Measurements from ENCODE around the gene PSMC1.
"Not testable (repeated sequence)": the region's sequence is repeated elsewhere in the genome, so short reads cannot be mapped to it uniquely, and the experiment has no call there.

Gene PSMC1

DNA sequence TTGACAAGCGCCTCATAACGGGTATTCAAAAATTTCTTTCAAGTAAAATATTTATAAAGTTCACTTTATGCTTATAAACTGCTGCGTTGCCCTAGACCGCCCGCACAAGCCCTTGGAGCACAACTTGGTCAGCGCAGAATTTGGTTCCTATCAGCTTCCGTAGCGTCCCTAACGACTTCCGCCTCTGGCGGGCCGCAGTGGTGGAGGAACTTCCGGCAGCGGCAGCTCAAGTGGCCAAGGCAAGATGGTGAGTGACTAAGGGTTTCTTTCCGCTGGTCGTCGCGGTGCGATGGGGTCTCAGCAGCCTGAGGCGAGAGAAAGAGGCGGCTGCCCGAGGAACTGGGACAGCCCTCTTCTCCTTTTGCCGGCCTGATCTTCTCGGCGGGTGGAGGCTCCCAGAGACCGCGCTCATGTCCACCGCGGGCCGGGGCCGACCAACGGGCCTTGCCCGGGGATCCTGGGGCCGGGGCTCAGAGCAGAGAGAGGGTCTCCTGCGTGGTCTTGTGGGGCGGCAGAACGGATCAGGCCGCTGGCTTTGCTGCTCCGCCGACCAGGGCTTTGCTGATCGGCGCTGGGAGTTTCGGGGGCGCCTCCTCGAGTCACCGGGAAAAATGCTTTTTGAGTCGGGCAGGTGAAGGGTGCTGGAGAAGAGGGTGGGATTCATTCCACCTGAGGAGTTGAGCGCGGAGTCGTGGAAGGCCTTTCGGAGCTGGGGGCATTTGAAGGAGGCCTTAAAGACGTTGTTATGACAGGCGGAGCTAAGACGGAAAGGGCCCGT is at the start of gene PSMC1:
PSMC1 (plus strand) TSS at position 200 of the 778 bp plus-strand sequence; CDS start at position 245, 45 bp downstream.
- peak; percentile 68 for DNase-seq

DNA sequence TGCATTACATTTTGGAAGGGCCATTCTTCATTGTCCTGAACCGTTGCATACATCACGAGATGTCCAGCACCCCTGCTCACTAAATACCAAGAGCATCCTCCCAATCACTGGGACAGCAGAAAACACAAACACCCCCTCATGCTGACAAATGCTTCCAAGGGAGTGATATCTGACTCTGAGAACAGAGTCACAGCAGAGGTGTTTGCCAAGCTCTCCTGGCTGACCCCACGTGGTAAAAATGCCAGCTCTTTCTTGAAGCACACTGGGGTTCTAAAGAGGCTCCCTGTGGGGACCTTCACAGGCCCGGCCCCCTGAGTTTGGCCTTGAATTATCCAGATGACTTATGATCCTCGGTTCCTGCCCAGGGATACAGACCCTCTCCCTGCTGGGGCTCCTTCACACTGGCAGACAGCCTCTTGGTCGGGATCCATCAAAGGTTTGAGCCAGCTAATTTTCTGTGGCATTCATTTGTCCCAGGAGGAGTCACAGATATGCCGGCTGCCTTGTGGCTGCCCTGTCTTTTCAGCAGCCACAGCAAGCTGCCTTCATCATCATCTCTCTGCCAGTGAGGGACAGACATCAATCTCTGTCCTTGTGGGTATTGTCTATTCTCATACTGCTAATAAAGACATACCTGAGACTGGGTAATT is 43.1 kb upstream of the PSMC1 start:
- DNase-seq, result no peak

DNA sequence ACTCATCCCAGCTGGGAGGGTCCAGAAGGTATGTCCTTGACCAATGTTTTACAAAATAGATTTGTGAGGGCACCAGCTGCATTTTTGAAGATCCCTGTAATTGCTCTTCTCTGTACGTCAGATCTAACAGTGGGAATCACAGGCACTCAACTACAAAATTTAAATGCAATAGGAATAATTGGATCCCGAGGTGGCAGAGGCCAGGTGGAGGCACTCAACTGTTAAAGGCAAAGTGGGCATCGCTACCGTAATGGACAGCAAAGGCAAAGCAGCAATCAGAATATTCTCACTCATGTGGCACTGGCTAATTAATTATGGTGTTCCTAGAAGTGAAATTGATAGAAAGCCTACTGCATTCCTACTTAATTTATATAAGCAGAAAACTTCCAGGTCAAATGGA is 27.9 kb upstream of the PSMC1 start:
- DNase-seq, result no peak

DNA sequence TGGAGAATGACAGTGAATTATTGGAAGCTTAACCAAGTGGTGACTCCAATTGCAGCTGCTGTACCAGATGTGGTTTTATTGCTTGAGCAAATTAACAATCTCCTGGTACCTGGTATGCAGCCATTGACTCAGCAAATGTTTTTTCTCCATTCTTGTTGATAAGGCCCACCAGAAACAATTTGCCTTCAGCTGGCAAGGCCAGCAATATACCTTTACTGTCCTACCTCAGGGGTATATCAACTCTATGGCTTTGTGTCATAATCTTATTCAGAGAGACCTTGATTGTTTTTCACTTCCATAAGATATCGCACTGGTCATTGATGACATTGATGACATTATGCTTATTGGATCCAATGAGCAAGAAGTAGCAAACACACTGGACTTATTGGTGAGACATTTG is 26.4 kb upstream of the PSMC1 start:
- not testable (repeated sequence) for DNase-seq

DNA sequence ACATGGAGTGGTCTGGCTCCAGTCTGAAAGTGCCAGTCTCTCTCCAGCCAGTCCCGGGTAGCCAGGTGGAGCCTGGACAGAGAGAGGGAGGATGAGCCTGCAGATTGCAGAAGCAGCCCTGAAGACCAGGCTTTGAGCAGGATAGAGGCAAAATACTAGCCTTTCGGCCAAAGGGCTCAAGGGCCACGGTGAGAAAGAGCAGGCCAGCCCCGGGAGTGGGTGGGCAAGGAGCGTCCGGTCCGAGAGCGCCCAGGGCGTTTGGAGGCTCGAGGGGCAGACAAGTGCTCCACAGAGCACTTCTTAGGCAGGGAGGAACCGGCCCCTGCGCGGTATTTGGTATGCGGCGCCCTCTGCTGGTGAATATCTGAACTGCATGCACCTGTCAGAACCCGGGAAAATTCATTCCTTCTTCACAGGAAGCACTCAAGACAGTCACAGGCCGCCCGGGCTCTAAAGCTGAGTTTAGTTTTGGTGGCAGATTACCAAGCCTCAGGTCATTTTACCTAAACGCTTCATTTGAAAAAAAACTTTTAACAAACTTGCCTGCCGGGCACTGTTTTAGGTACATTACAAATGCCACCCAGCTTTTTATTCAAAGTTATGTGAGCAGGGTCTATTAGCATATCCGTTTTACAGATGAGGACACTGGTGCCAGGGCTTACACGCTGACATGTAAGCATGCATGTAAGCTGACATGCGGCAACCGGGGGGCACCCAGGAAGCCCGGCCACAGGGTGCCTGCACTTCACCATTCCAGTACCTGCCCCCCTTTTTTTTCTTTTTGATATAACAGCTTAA is 21.0 kb upstream of the PSMC1 start:
- DNase-seq, result peak; percentile 44

DNA sequence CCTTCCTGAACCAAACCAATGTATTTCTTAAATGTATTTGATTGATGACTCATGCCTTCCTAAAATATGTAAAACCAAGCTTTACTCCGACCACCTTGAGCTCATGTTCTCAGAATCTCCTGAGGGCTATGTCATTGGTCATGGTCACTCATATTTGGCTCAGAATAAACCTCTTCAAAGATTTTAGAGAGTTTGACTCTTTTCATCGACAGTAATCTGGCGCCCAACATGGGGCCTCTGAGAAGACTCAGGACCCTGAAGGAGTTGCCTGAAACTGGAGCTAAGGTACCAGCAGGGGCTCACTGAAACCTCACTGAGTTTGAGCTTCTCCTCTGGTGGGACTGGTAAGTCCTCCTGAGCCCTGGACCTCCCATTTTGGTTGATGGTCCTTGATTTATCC is 17.2 kb upstream of the PSMC1 start:
- DNase-seq, result no peak

DNA sequence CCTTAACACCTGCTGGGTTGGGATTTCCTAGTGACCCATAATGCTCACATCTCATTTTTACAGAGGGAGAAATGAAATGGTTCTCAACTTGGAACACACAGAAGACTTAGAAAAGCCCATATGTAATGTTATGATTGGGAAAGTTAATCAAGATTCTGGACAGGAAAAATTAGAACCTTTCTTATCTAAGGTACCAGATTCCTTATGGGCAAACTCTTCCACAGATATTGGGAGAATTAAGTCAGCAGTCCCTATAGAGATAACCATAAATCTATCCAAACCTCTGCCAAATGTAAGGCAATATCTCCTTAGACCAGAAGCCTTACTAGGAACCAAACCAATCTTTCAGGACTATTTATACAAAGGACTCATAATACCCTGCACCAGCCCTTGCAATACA is 13.9 kb upstream of the PSMC1 start:
- no peak for DNase-seq

DNA sequence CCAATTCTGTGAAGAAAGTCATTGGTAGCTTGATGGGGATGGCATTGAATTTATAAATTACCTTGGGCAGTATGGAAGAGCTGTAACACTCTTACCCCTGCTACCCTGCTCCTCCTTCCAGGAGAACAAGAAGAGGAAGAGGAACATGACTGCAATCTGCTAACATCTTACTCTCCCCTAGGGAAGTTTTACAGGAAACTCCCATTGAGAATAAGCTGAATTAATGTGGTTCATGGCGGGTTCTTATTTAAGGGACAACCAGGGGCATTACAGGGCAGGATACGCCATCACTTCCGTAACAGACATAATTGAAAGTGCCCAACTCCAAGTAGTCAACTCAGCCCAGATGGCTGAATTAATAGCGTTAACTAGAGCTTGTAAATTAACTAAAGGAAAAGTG is 9.4 kb upstream of the PSMC1 start:
- DNase-seq, result no peak

DNA sequence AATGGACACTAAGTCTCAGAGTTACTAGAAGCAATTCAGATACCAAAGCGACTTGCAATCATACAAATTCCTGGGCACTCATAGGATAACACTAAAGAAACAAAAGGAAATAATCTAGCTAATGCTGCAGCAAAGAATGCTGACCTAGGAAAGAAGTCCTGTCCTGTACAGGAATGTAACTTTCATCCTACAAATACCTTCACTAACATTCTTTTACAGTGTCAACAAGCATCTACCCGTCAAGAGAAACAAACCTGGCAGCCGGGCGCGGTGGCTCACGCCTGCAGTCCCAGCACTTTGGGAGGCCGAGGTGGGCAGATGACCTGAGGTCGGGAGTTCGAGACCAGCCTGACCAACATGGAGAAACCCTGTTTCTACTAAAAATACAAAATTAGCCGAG is 8.9 kb upstream of the PSMC1 start:
- DNase-seq, result not testable (repeated sequence)

DNA sequence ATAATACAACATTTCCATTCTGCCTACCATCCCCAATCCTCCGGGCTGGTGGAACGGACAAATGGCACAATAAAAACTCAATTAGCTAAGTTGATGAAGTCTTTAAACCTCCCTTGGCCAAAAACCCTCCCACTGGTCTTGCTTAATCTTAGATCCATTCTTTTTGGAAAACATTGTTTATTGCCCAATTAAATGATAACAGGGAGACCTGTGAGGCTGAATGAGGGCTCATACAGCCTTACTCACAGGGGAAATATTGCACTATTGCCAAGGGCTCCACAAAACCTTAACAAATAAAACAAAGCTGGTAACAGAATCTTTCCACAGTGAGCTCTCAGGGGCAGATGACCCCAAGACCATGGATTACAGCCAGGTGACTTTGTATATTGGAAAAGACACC is 7.8 kb upstream of the PSMC1 start:
- no peak for DNase-seq

DNA sequence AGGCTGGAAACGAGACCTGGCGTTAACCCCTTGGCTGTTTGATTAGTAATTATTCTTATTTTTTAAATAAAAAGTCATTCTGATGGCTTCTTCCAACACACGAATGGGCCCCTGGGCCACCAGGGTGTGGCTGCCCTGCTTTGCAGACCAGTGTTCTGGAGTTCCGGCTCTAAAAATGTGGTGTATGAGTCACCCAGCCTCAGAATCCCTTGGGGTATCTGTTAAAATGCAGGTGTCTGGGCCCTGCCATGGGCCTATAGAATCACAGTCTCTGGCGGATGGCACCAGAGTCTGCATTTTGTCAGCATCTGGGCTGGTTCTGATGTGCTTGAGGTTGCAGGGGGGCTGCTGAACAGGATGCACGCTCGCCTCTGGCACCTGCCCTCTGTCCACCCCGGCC is 2.5 kb upstream of the PSMC1 start:
- no peak for DNase-seq

DNA sequence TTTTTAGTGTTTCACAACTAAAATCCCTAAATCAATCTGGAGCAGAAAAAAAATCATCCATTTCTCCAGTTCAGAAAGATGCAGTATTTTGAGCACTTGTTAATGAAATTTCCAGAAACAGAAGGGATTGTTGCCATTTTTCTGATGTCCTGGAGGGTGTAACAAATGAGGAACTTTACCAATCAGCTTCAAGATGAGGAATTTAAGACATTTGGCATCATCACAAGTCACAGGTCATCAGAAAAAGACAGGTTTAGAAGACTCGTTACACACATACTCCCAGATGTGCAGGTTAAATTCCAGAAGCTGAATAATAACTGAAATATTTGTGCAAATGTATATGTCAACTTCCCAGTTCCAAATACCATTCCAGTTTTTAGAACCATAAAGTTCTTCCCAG is 482 bp upstream of the PSMC1 start:
- no peak for DNase-seq

DNA sequence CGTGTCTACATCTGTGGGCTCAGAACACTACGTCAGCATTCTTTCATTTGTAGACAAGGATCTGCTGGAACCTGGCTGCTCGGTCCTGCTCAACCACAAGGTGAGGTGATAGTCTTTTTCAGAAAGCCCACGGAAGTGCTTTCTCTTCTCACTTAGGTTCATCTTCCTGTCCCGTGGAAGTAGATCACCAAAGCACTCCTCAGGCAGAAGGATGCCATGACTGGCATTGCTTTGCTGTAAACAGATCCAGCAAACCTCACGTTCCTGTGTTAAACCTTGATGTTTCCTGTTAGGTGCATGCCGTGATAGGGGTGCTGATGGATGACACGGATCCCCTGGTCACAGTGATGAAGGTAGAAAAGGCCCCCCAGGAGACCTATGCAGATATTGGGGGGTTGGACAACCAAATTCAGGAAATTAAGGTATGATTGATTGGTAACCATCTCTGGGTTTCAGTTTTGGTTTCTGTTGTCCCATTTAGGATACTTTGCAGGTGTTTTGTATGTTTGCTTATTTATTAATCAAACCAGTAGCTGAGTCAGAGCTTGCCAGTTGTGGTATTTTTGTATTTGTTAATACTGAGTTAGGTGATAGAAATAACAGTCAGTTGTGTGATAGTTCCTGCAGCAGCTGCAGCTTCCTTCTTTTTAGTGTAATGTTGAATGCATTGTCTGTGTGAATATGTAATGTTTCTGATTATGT is 7.5 kb downstream of the PSMC1 start:
- DNase-seq, result no peak

DNA sequence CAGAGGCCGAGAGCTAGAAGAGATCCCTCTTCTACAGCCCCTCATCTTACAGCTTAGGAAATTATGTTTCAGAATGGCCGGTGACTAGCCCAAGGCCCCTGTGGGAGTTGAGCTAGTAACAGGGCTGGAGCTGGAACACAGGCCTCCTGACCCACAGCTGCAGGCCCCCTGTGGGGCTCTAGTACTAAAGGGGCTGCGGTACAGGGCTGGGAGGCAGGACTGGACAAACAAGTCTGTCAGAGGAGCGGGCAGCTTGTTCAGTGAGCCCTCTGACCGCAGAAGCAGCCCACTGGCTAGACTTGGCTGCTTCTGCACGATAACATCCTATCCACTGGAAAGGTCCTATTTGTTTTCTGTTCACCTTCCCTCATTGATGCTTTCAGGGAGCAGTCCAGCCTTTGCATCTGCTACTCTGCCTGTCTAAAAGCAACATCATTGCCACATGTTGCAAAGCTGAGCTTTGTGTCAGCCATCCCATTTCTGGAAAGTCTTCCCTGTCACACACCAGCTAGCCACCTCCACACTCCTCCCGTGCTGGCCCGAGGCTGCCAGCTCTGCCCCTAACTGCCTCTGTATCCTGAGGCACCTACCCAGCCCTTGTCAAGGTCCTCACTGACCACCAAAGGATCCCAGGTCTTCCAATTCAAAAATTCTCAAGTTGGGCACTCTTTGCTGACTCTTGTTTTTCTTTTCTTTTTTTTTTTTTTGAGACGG is 10.2 kb downstream of the PSMC1 start:
- no peak for DNase-seq

DNA sequence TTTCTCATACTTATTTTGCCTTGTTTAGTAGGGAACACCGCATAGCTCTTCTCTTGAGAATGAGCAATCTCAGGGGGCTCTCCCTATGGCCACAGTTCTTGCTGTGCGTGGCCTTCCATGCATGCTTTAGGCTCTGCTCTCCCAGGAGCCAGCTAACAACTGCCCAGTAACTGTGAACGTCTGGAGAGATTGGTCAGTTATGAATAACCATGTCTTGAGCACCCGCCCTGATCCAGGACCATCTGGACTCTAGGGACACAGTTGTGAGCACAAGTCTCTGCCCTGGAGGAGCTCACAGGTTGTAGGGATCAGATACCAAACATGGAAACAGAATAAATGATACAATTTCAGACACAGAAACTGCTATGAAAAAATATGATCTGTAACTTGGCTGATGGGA is 12.1 kb downstream of the PSMC1 start:
- DNase-seq, result no peak

DNA sequence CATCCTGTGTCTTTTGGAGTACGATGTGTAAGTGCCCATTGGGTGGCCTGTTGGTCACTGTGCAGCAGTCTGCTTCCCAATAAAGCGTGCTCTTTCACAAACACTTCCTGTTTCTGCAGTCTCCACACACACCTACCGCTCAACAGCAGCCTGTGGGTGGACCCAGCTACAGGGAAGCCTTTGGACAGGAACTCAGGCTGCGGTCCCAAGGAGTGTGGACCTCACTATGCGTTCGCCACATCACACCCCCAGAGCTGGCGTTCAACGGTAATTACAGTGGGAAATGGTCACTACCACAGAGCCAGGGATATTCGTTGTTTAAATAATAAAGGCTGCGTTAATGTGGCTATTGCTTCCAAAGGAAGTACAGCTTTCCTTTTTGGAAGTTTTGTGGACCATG is 16.2 kb downstream of the PSMC1 start:
- no peak for DNase-seq

DNA sequence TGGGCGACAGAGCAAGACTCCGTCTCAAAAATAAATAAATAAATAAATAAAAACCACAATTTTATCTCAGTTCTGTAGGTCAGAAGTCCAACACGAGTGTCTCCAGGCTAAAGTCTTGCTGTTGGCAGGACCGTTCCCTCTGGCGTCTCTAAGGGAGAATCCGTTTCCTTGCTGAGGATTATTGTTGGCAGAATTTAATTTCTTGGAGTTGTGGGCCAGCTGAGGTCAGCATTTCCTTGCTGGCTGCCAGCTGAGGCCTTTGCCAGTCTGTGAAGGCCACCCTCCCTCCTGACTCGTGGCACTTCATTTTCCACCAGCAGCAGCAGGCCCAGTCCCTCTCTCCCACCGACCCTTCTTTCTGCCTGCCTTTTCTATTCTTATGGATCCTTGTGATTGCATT is 17.2 kb downstream of the PSMC1 start:
- no peak for DNase-seq

DNA sequence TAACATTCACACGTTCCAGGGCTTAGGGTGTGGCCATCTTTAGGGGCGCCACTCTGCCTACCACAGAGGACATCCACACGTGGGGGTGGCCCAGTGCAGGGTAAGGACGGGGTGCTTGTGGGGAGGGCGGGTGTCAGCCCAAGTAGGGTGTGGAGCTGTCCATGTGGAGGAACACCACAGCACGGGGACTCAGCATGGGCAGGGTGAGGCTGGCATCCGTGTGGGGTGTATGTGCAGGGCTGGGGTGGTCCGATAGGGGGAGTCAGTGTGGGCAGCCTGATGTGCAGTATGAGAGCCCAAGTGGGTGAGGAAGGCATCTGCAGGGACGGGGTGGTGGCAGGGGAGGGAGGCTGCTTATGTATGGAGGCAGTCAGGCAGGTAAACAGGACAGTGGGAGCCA is 17.7 kb downstream of the PSMC1 start:
- DNase-seq, result no peak

DNA sequence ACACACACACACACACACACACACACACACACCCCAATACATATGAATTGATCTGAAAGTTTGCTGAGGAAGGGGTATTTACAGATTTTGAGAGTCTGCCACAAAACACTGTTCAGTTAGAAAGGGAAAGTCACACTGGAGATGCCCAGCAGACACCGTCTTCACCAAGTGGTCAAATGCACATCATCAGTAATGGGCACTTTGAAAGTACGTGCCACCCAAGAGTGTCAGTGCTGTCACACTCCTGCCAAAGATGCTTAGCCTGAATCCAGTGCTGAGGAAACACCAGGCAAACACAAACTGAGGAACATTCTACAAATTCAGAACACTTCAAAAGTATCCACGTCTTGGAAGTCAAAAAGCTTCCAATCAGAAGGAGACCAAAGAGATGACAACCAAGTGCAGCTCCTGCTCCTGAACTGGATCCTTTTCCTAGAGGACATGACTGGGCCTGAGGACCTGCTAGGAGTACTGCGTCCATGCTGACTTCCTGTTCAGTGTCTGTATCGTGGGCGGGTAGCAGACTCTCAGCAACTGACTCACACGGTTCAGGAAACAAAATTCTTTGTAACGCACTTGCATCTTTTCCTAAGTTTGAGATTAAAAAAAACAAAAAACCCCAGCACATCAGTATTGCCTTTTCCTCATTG is 18.6 kb downstream of the PSMC1 start:
- no peak for DNase-seq

DNA sequence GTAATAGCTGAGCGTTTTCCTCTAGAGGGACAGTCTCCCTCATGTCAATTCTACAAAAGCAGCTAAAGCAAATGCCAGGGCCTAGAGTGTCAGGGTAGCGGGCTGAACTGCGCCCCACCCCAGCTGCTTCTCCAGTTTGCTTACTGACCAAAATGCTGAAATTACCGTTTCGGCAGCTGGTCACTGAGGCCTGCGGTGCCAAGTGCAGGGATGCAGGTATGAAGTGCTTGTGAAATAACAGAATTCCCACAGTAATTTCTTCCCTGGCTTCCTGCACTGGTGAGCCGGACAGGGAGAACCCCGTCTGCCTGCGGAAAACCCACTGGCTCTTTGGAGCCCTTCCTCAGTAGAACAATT is 19.1 kb downstream of the PSMC1 start:
- no peak for DNase-seq

DNA sequence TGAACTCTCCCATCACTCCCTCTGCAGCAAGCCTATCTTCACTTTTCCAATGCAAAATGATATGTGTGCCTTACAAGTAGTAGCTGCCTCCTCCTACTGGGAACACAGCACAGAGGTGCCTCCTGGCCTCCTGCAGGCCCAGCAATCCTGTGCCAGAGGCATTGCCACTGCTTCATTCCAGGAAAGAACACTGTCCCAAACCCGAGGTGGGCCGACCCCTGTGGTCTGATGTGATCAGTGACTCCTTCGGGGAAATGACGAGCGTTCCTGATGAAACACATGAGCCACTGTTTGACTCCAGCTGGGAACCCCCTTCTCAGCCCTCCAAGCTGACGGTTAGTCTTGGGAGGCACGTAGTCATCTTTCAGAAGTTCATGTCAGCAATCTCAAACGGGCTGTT is 19.5 kb downstream of the PSMC1 start:
- no peak for DNase-seq

Data from NCI-H2081 treated with DMSO at 0.1 percent for 48 hours (cell line).